CD1c-positive myeloid dendritic cell (primary cell): Measurements from ENCODE around the gene PLEKHA8.

Experiments used
- DNase-seq: peaks from one replicate; pipeline ENCODE4 v3.0.0-alpha.2; 2016; ENCODE audit errors: extremely low spot score

The PLEKHA8 gene

DNA sequence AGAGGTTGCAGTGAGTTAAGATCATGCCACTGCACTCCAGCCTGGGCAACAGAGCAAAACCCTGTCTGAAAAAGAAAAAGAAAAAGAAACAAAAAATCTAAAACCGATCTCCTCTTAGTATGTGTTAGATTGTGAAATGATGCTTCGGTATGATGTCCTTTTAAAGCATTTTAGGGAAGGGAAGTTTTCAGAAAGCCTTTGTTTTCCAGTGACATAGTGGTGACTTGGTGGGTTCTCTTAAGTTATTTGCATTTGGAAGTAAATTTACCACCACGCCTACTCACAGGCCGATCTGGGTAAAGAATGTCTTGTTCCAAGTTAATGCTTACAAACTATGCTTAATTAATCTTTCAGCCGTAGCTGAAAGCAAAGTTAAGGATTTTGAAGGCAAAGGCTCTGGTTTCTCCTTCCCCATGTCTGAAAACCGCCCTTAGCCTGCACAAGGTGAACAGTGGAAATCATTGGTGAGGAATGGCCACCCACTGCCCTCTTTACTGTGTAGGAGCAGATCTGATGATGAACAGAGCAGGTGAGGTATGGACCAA, 117.3 kb downstream of the PLEKHA8 start:
- DNase-seq: no peak

DNA sequence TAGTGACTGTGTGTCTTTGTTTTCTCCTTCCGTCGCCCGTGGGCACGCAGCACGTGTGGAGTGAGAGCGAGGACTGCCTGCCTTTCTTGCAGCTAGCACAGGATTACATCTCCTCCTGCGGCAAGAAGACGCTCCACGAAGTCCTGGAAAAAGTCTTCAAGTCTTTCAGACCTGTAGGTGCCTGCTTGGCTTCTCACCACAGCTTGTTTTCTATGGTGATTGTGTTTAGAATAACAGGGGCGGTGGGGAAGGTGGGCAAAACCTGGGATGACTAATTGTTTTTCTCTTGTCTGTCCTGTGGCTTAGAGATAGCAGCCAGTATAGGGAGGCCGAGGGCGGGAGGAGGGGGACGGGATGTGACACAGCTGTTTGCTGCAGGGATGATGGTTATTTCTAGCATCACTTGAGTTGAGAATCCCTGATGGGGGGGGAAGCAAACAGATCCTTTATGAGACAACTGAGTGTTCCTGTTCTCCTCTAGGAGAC, 118.0 kb downstream of the PLEKHA8 start:
- no peak for DNase-seq

DNA sequence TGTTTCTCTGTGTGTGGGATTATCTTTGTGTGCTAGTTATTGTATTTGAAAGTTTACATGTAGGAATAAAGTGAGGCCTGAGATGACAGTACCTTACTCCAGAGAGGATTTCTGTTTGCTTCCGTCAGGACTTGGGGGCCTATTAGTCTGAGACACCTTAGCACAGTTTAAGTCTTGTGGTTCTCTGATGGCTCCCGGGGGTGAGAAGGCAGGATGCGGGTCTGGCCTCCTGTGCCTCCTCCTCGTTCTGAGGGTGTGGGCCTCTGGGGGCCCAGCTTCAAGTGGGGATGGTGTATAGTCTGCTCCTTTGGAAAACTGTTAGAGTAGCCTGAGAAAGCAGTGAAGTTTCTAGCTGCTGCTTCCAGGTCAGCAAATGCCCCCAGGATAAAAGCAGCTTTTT, 119.0 kb downstream of the PLEKHA8 start:
- no peak for DNase-seq

DNA sequence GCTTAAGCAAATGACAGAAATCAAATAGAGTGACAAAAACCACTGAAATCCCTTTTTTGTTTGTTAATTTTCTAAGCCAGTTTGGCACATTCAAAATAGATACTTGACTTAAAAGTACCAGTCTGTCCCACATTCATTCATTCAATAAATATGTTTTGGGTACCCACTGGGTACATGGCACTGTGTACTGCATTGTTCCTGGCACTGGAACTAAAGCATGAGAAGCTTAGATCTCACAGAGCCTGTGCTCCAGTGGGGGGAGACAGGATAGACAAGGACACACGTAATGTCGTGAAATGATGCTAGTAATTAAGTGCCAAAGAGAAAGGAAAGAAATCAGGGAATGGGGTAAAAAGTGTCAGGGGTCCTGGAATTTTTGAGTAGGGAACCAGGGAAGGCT, 119.6 kb downstream of the PLEKHA8 start:
- DNase-seq: no peak

DNA sequence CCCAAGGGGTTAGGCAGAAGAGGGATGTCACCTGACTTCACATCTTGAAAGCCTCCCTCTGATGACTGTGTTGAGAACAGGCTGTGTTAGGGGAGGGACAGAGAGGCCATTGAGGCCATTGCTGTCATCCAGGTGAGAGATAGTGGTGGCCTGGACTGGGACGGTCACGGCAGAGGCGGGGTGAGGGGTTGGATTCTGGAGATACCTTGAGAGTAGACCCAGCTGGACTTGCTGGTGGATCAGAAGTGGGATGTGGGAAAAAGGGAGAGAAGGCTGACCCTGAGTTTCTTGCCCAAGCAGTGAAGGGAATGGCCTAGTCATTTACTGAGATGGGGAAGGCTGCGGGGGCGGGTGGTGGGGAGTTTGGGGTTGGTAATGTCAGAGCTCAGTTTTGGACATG, 120.2 kb downstream of the PLEKHA8 start:
- DNase-seq: no peak

DNA sequence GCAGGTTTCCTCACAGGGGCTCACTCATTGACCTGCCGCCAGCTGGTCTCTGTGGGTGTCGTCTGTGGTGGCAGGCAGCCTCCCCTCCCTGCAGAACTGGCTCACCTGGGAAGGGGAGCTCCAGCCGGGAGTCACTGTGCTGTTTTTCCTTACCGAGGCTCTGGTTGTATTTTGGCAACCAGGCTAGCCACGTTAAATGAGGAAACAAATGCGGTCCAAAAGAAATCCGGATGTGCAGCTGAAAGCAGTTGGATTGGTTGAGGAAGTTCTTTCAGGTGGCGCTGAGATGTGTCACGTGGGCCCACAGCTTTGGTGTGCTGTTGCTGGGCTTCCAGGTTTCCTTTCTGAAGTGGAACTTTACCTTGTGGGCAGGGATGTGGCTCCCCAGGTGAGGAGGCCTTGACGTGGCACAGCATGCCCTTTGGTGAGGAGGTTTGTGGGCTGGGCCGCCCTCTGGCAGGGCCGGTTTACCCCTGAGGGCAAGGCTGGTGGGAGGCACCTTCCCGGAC, 120.8 kb downstream of the PLEKHA8 start:
- peak; percentile 61 for DNase-seq

DNA sequence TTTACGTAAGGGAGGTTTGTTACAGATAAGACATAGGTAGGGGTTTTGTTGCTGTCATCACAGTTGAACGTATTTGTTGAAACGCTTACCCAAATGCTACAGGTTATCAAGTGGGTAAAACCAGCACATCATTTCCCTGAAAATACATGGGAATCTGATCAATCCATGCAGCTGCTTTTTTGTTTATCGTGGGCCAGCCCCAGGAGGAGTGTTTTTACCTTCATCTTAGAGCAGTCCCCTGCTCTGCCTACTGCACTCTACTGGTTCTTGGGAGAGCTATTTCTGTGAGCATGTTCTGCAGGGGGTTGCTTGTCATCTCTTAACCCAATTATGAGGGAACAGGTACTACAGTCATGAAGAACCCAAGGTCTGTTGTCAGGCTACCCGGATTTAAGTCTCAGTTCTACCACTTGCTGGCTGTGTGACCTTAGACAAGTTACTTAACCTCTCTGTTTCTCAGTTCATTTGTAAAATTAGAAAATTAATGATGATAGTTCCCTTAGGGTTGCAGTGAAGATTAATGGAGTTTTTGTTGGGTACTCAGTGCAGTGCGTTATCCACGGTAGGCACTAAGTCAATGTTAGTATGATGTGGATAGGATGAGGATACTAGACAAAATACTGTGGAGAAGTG, 121.5 kb downstream of the PLEKHA8 start:
- DNase-seq: no peak

DNA sequence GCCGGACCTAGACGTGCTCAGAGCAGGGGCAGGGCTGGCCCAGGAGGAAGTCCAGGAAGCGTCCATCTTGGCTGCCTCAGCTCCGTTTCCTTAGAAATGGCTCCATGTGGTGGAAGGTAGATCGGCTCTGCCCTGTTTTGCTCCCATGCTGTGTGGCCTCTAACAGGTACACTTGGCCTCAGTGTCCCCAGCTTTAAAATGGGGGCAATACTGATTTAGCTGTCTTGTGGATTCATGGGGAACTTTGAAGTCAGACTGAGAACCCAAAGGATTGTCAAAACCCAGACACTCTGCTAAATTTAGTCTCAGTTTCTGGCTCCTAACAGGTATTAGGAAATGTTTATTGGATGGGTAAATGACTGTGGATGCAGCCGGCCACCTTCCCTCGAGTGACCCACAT, 122.5 kb downstream of the PLEKHA8 start:
- DNase-seq: no peak

DNA sequence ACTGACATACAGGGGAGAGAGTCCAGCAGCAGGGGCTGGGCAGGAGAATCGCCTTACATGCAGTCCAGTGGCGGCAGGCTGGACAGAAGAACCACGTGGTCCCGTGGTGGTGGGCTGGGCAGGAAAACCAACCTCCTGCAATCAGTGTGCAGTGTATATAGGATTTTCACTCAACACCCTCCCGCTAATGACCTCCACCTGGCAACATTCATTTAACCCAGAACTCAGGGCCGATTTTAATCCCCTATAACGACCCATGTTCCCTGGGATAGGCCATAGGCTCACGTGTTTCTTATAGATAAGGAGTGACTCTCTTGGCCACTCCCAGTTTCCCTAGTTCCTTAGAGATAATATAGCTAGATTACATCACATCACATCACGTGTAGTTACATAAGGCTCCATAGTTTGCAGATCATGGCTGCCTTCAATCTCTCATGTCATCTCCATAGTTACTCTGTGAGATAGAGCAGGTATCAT, 125.9 kb downstream of the PLEKHA8 start:
- DNase-seq: no peak

DNA sequence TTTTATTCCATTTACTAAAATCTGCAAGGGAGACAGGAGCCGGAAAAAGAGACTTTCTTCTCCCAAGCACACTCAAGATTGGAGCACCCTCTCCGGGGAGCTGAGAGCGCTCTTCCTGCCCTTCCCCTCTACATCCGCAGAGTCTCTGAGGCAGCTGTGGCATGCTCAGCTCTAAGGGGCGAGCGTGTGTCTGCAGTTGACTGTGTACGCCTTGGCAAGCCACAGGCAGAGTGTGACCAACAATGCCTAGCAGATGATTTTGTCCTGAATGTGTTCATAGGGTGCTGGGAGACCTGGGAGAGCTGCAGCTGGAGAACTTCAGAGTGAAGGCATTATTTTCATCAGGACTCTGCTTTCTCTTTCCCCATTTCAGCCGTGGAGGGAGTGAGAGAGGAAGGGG, 127.3 kb downstream of the PLEKHA8 start:
- DNase-seq: no peak

DNA sequence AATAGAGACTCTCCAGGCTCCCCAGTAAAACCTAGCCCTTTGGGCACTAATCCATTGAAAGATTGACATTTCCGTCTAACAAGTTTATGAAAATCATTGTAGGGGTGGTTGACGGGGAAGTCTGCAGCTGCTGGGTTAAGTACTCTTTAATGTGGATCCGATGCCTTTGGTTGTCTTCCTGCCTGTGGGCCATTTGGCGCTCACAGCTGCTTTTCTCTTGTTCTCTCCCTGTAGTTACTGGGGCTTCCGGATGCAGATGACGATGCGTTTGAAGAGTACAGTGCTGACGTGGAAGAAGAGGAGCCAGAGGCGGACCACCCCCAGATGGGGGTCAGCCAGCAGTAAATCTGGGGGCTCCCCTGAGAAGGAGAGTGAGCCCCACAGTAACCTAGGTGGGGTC, 129.0 kb downstream of the PLEKHA8 start:
- DNase-seq: no peak

DNA sequence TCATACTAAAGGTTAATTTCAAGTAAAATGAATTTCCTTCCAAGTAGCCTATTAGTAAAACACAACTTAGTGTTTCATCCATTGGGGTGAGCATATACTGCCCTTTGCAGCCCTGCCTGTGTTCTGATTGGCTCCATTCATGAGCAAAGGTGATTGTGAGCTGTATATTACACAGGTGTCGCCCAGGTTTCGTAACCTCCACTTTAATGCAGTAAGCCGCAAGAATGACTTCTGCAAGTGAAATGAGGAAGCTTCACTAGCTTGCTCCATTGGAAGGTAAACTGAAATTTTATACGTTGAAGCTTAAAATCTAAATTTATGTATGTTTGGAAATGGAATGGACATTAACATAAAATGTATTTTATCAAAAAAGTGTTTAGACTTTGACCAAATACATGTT, 131.0 kb downstream of the PLEKHA8 start:
- peak; percentile 49 for DNase-seq

DNA sequence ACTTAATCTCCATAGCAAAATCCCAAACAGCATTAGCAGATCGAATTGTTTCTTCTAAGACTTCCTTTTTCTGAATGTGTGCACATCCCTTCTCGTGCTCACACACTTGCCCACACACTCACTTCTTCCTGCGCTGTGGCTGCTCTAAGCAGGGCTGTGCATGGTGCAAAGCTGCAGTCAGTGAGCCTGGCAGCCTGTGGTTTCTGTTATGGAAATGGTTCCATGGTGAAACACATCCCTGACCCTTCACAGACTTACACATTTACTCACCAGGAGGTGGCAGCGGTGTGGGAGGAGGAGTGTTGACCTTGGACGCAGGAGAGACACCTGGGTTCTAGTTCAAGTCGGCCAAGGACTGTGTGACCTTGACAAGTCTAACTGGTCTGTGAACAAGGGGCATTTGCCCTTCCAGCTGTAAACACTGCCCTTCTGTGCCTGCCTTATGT, 131.5 kb downstream of the PLEKHA8 start:
- peak; percentile 86 for DNase-seq

DNA sequence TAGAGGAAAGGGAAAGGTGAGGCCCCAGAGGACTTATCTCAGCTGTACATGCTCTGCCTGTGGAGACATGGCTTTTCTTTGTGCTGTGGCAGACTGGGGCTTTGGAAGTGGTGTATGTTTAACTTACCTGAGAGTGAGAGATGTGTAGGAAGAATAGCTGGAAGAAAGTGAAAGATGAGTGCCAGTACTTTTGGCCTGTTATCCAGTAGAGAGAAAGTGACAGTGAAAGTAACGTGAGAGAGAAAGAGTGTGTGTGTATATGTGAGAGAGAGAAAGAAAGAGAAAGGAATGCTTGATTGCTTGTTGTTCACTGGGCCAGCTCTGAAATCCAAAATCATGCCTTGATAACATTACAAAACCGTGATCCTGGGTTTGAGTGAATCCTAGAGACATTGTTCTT, 132.1 kb downstream of the PLEKHA8 start:
- no peak for DNase-seq

DNA sequence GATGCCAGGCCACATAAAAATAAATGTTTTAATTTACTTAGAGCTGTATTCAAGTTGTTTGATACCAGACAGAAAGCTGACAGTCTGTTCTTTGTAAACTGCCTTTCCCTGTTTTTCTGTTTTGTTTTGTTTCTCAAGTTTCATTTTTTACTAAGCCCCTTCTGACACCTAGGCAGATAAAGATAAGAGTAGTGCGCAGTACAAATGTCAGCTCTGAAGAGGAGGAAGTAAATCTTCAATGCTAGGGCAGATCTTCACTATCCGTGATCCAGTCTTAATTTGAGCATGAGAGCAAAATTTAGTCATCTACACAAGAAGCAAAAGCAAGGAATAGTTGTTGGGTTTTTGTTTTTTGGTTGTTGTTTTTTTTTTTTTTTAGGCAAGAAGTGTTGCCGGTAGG, 133.9 kb downstream of the PLEKHA8 start:
- no peak for DNase-seq

DNA sequence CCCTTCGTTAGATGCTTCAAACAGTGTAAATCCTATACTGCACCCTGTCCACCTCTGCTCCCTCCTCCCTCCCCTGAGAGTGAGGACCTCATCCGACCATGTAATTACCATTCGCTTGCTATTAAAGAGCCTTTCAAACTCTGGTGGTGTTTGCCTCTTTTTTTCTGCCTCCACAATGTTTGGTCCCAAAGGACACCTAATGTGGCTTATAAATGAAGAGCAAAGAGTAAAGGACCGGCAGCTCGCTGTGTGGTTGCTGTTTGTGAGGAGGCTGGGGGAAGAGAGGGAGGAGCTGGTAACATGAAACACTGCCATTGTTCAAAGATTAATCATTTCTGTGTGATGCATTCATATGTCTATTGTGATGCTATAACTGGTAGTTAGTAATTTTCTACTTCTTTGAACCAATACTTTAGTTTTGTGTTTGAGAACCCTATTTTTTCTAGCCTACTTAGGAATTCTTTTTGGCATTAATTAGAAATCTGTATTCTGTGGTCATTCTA, 134.5 kb downstream of the PLEKHA8 start:
- DNase-seq: no peak

DNA sequence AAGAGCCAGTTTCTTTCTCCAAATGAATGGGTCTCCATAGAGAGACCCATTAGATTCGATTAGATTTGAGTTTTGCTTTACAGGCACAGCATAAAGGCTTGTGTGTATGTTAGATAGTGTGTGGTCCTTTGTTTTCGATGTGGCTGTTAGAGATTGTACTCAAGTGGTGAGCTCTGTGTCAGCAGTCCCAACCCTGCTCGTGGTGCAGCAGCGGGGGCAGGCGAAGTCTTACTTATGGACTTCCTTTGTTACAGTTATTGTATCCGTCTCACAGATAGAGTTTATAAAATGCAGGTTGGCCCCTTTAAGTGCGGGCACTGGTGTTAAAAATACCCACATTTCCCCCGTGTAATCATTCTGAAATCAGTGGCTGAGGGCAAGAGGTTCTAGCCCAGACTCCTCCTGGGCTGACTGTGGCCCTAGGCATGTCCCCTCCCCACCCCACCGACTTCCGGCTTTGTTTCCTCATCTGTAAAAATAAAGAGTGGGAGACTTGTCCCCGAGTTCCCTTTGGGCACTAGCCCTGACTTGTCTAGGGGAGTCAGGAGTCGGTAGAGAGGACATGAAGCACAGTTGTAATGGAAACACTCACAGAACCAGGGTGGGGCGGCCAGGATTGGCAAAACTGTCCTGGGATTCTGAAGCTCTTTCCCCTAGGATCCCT, 135.2 kb downstream of the PLEKHA8 start:
- peak; percentile 77 for DNase-seq

DNA sequence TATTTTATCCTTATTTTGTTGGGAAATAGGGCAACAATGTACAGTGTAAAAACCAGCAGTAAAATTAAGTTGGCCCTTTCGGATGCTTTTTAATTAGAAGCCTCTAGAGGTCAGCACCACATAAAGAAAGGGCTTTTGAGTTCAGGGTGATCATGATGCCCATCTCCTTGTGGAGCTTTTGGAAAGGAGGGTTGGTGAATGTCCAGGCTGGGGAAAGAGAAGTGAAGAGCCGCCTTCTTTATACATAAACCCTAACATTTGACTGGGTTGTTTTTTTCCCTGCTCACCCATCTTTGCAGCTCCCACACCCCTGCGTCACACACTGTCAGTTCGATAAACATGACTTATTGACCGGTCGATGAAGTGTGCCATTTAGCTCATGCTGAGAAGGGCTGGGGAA, 136.4 kb downstream of the PLEKHA8 start:
- peak; percentile 78 for DNase-seq

DNA sequence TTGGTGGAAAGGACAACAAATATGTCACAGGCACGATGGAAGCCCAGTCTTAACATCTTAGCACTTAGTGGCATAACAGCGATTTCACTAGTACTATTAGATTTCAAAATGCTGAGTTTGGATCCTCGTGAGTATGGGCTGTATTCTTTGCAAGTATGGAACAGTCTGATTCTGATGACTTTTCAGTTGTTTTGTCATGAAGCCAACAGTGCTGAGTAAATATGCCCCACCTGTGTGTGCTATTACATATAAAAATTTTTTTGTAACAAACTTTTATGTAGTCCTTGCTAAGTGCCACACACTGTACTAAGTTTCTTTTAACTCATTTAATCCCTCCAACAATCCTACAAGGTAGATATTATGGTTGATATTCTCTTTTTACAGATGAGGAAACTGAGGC, 137.4 kb downstream of the PLEKHA8 start:
- DNase-seq: no peak

DNA sequence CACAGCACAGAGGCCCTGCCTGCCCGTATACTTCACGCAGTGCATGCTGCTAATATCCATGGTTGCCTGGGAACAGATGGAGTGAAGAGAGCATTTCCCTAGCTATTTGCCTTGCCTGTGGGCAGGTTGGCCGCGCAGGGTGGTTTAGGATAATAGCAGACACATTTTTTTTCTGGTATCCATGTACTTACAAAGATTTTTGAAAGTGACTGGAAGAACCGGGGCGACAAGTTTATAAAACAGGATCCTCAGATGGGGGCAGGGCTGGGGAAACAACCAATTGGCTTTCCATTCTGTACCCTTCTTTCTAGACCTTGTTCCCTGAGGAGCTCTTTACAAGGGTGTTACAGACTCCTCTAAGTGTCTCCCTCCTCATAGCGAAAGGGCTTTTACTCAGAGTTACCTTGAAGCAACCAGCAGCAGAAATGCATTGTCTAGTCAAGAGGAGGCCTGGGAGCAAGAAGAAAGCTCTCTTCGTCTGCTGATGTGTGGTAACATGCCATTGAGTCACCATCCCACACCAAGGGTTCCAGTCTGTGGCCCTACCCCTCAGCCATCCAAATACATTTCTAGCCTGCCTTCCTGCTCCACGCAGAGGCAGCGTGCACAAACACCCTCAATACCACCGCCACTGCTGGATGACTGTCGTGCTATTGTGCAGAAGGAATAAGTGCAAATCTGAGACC, 138.1 kb downstream of the PLEKHA8 start:
- DNase-seq: no peak

DNA sequence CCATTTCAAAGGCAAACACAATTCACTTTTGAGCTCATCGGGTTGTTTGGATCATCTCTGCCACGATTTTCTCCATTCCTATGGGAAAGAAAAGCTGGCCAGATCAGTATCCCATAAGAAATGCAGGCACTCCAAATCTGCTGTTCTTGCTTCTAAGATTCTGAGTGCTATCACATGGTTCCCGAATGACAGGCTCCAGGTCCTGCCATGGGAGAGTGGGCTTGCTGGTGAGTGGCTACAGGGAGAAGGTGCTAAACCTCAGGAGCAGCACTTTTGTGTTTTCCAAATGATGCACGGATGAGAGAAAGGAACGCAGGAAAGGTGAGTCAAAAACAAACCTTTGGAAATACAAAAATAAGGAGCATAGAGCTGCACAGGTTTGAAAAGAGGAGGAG, 138.6 kb downstream of the PLEKHA8 start:
- no peak for DNase-seq

DNA sequence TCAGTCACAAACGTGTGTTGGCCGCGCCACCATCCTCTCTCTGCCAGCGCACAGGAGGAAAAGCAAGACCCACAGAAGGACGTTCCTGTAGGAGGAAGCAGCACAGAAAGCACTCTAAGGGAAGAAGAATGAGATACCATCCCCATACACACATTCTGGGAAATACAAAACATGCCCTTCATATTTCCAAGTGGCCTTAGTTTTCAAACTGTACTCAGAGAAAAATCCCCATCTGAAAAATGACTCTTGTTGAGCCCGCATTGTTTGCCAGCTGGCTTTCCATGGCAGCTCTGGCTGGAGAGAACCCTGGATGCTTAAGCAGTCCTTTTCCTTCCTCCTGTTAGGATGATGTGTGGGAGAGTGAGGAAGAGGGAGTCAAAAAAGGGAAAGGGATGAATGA, 139.7 kb downstream of the PLEKHA8 start:
- no peak for DNase-seq
